NCI-H82 treated with DMSO at 0.1 percent for 48 hours (cell line): Measurements from ENCODE around the gene CSE1L.
A peak's percentile ranks its signal among the peaks of the same experiment; 100 is the strongest.
"Not testable (repeated sequence)": the region's sequence is repeated elsewhere in the genome, so short reads cannot be mapped to it uniquely, and the experiment has no call there.

ENCODE experiments used
- DNase-seq: peaks from one replicate; lab custom pipeline; 2025; ENCODE audit not compliant: unreplicated experiment; lab: John Stamatoyannopoulos, UW

The CSE1L gene

GRCh38 chr20:49046087-49046900, at the start of gene CSE1L:
Gene CSE1L, plus strand, starts transcription at chr20:49046312. Its CDS starts 12,152 bp downstream, at chr20:49058464.
- DNase-seq, result peak; percentile 90

GRCh38 chr20:48999890-49000870, 45.9 kb upstream of the CSE1L start:
- no peak for DNase-seq

- no peak for DNase-seq
These were observed 44.4 kb upstream of the CSE1L start for GRCh38 chr20:49001741-49002140.

- DNase-seq, result no peak
These were observed 39.6 kb upstream of the CSE1L start for GRCh38 chr20:49006446-49006980.

GRCh38 chr20:49009899-49010631, 36.0 kb upstream of the CSE1L start:
- DNase-seq, result no peak

GRCh38 chr20:49024220-49024619, 21.9 kb upstream of the CSE1L start:
- DNase-seq, result no peak

GRCh38 chr20:49028177-49028576, 17.9 kb upstream of the CSE1L start:
- not testable (repeated sequence) for DNase-seq

GRCh38 chr20:49028684-49029083, 17.4 kb upstream of the CSE1L start:
- no peak for DNase-seq

GRCh38 chr20:49029203-49029602, 16.9 kb upstream of the CSE1L start:
- DNase-seq, result no peak

- DNase-seq, result no peak
These were observed 15.0 kb upstream of the CSE1L start for GRCh38 chr20:49030954-49031619.

GRCh38 chr20:49032455-49032854, 13.7 kb upstream of the CSE1L start:
- DNase-seq, result no peak

GRCh38 chr20:49034070-49034732, 11.9 kb upstream of the CSE1L start:
- no peak for DNase-seq

GRCh38 chr20:49037962-49038387, 8.1 kb upstream of the CSE1L start:
- DNase-seq, result no peak

- no peak for DNase-seq
These were observed 6.3 kb upstream of the CSE1L start for GRCh38 chr20:49039854-49040253.

GRCh38 chr20:49043000-49043399, 3.1 kb upstream of the CSE1L start:
- peak; percentile 11 for DNase-seq

GRCh38 chr20:49045440-49046086, 549 bp upstream of the CSE1L start:
- no peak for DNase-seq

GRCh38 chr20:49052334-49052733, 6.2 kb downstream of the CSE1L start:
- DNase-seq, result no peak

- no peak for DNase-seq
These were observed 8.0 kb downstream of the CSE1L start for GRCh38 chr20:49054056-49054643.

GRCh38 chr20:49063279-49063678, 17.2 kb downstream of the CSE1L start:
- no peak for DNase-seq
